HG02840 (cell line): ENCODE data around the gene CCNL2.
A peak's percentile ranks its signal among the peaks of the same experiment; 100 is the strongest.
"Not testable (repeated sequence)": the region's sequence is repeated elsewhere in the genome, so short reads cannot be mapped to it uniquely, and the experiment has no call there.

ENCODE experiments used
- ATAC-seq: cut with Tn5 transposase; IDR thresholded peaks from one replicate; pipeline ENCODE4 v1.9.1; 2021; ENCODE audit warnings: mild to moderate bottlenecking, moderate library complexity, moderate number of reproducible peaks; ENCODE audit not compliant: unreplicated experiment, low FRiP score

Gene CCNL2

DNA sequence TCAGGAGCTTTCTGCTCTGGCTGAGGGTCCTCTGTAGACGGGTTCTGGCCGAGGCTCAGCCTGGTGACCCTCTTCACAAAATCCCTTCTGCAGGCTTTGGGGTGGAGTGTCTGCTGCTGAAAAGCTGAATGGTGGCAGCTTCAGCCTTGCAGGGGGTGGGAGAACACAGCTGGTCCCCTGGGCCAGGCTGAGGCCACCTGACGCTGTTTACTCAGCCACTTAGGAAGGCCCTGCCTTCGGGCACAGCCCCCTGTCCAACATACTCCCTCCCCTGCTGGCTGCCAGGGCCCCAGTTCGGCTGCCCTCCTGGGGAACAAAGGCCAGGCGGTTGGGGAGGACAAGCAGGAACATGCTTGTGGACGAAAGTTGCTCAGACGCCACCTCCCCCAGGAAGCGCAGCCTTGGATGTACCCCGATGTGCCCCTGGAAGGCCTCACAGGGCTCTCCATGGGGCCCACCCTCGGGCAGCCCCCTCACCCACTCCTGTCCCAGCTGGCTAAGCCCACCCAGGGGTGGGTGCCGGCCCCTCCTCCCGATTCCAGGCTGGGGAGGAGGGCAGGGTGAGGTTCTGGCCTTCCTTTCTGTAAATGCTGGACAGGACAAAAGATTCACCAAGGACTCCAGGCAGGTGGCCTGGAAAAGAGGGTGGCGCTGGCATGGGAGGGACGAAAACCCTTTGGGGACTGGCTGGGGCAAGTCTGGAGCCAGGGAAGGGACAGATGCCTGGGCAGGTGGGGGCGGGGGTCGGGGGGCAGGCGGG lies 22.2 kb upstream of the CCNL2 start, which contains the start of gene ANKRD65:
Gene ANKRD65, minus strand, starts transcription at position 130 of the 760 bp plus-strand sequence. CDS start 271 bp downstream, outside the sequence.
- no peak for ATAC-seq

DNA sequence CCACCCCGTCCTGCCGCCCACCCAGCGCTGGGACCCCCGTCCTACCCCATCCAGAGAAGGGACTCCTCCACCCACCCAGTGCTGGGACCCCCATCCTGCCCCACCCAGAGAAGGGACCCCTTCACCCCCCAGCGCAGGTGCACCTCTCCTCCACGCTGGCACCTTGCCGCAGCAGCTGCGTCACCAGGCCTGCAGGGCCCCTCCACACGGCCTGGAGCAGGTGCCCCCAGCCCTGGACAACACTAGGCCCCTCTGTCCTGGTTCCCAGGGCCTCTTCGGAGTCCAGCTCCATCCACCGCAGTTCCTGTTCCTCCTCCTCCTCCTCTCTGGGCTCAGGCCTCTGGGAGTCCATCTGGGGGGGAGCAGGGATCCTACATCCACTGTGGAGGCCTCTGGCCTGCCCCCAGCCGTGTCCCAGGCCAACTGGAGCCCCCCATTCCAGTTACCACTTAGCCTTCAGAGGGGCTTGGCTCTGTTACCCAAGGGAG lies 21.6 kb upstream of the CCNL2 start:
- no peak for ATAC-seq

DNA sequence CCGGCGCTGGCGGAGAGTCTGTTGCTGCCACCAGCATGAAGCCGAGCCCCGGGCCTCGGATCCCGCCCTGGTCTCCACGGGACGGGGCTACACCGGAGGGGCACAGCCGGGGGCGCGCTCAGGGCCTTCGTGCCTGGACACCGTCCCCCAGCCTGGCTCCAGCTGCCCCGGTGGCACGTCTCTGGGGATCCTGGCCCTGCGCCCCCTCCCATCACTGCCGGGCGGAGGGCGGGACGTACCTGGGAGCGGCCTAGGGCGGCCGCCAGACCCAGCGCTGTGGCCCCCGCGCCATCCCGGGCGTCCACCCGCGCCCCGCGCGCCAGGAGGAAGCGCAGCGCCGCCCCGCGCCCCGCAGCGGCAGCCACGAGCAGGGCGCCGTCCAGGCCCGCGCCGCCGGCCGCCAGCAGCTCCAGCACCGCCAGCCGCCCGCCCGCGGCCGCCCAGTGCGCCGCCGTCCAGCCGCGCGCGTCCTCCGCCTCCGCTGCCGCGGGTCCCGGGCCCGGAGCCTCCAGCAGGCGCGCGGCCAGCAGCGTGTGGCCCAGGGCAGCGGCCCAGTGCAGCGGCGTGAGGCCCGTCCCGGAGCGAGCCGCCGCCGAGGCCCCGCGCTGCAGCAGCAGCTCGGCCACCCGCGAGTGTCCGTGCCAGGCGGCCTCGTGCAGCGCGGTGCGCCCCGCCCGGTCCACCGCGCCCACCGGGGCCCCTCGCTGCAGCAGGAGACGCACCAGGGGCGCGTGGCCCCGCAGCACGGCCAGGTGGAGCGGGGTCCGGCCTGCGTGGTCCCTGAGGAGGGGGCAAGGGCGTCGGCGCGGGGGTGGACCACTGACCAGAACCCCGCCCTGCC lies 20.9 kb upstream of the CCNL2 start:
- no peak for ATAC-seq

DNA sequence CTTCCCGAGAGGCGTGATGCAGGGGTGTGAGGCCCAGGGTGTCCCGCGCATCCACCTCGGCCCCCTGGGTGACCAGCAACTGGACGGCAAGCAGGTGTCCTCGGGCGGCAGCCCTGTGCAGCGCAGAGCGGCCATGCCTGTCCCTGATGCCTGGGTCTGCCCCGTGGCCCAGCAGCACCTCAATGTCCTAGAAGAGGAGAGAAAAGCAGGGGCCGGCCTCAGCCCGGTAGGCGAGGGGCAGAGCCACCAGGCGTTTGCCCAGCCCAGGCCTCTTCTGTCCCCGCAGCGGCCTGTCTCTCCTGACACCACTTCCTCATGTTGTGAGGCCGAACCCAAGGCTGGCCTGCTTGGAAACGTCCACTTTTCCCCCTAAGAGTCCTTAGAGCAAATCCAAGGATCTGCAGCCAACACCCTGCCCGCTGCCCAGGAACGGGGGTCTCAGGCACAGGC lies 20.3 kb upstream of the CCNL2 start:
- ATAC-seq = no peak

DNA sequence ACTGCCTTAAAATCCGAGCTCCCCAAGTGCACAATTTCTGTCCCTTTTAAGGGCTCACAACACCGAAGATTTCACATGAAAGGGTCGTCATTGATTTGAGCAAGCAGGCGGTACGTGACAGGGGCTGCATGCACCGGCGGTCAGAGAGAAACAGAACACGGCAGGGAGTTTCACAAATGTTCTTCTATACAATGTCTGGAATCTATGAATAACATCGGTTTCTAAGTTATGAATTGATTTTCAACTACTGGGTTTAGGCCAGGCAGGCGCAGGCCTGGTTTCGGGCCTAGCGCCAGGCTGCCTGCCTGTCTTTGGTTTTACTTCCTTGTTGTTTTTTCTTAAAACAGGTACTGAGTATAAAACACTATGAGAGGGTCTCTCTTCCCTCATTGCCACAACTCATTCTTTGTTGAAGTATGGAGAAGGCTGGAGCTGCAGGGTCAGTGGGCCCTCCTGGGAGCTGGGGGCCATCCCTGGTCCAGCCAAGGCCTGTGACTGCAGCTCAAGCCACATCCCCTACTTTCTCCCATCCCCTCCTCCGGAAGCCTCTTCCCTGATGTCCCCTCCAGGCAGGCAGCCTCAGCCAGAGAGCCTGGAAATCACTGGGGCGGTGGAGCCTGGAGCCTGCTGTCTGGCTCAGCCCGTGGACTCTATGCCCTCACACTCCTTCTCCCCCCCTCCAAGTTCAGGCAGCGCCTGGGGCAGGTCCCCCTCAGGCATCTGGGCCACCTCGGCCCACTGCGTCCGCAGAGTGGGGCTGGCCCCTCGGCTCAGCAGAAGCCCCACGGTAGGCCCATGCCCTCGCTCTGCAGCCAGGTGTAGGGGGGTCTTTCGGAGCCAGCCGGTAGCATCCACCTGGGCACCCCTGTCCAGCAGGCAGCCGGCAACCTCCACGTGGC lies 19.6 kb upstream of the CCNL2 start:
- no peak for ATAC-seq

DNA sequence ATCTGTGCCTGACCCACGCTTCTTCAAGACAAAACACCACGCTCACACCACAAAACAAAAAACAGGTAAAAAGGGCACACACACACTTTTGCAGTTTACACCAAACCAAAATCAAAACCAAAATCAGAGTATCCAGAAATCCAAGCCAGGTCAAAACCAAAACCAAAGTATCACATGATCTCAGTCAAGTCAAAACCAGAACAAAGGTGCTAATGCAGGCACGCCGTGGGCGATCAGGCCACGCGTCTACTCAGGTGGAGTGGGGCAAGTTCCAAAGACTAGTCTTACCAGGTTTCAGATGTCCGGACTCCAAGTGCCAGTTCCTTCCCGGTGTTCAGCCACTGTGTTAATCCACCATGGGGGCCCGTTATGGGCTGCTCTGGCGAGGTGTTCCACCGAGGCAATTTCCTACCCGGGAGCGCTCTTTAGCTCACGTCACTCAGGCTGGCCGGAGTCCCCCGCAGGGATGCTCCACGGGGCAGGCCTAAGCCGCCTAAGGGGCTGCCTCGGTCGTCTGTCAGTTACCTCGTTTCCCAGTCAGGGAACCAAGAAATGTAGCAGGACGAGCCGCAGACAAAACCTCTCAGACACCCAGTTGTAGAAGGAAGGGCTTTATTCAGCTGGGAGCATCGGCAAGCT lies 18.8 kb upstream of the CCNL2 start:
- ATAC-seq = not testable (repeated sequence)

DNA sequence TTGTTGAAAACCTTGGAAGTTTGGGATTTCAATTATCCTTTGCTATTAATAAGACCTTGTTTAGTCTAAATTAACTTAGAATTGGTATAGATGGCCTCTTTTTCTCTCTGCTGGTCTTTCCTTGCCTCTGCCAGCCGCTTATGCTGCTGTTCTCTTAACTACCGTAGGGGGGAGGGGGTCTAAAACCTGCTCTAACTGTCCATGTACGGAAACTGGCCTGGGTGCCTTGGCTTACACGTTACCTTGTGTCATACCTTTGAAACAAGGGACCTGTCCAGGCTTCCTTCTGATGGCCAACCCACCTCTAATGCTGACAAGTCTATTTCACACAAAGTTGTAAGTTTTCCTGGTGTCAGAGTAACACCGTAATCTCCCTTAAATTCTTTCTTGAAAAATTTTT lies 18.3 kb upstream of the CCNL2 start:
- not testable (repeated sequence) for ATAC-seq

DNA sequence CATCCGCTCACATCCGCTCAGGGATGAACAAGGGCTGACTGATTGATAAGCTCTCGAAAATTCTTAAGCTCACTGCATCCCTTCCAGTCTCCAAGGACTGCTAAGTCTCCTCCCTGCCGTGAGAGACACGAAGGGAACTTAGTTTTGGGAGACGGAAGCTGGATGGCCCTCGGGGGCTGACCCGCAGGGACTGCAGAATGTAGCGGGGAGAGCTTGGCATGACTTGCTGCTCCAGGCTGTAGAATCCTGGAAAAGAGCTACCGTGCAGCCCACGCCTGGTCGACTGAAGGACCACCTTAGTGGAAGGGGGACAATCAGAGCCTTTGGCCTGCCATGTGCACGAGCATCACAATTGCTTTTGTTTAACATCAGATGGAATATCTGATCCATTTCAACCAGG lies 16.6 kb upstream of the CCNL2 start:
- no peak for ATAC-seq

DNA sequence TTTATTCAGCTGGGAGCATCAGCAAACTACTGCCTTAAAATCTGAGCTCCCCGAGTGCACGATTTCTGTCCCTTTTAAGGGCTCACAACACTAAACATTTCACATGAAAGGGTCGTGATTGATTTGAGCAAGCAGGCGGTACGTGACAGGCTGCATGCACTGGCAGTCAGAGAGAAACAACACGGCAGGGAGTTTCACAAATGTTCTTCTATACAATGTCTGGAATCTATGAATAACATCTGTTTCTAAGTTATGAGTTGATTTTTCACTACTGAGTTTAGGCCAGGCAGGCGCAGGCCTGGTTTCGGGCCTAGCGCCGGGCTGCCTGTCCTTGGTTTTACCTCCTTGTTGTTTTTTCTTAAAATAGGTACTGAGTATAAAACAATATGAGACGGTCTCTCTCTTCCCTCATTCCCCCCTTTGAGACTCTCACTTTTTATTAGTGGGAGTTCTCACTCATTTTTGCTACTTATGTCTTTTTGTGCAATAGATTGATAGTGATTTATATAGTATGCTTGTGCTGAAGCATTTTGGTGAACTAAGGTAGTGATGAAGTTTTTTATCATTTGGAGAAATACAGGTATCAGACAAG lies 13.3 kb upstream of the CCNL2 start:
- not testable (repeated sequence) for ATAC-seq

DNA sequence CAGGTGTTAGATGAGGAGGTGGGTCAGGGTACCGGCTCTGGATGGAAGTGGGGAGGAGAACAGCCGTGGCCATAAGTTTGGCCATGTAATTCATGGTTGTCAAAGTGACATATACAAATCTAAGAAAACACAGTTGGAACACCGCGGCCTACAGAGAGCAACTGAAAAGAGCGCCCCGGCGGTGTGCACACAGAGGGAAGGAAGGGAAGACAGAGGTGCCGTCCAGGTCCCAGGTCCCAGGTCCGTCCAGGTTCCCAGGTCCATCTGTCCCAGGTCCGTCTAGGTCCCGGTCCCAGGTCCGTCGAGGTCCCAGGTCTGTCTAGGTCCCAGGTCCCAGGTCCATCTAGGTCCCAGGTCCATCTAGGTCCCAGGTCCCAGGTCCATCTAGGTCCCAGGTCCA lies 12.5 kb upstream of the CCNL2 start:
- ATAC-seq = no peak

DNA sequence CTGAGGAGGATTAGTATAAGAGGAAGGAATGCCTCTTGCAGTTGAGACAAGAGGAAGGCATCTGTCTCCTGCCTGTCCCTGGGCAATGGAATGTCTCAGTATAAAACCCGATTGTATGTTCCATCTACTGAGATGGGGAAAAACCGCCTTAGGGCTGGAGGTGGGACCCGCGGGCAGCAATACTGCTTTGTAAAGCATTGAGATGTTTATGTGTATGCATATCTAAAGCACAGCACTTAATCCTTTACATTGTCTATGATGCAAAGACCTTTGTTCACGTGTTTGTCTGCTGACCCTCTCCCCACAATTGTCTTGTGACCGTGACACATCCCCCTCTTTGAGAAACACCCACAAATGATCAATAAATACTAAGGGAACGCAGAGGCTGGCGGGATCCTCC lies 11.1 kb upstream of the CCNL2 start:
- not testable (repeated sequence) for ATAC-seq

DNA sequence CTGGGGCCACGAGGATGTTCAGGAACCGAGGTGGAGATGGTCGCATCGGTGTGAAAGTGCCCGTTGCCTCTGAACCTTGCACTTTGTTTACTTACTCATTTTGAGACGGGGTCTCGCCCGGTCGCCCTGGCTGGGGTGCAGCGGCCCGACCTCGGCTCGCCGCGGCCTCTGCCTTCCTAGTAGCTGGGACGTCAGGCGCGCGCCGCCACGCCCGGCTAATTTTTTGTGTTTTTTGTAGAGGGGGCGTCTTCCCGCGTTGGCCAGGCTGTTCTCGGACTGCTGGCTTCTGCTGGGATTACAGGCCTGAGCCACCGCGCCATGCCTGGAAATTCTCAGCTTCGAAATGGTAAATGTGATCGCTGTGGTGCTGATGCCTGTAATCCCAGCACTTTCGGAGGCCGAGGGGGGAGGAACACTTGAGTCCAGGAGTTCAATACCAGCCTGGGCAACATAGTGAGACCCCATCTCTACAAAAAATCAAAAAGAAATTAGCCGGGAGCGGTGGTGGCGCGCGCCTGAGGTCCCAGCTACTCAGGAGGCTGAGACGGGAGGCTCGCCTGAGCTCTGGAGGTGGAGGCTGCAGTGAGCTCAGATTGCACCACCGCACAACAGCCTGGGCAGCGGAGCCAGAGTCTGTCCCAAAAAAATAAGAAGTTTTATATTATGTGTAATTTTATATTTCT lies 8.6 kb upstream of the CCNL2 start:
- peak; percentile 30 for ATAC-seq

DNA sequence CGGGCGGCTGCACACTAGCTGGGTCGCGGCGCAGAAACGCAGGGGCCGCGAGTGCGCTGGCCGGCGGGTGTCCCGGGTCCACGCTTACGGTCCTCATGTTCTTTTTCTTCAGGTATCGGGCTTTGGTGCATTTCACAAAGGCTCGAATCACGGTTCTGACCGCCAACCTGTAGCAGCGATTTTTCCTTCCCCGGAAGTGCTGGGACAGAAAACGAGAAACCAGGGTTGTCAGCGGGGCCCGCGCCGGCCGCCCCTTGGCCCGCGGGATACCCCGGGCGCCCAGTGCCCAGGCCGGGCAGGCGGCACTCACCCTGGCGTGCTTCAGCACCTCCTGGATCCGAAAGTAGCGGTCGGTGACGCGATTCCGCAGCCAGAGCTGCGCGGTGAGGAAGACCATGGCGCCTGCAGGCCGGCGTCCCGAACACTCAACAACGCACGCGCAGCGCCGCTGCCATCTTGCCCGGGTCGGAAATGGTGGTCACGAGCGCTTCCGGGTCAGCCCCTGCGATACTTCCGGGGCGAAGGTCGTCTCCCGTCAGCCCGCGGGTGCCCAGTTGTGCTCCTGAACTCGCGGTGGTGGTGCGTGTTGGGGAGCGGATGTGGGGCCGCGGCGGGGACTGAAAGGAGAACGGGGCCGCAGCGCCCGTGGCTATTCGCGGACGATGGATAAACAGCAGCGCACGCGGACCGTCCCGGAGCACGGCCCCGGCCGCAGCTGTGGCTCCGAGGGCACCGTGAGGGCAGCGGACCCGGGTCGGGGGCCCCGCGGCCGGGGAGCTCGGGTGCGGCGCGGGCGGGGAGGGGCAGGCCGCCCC lies 7.9 kb upstream of the CCNL2 start, which contains the start of gene MRPL20:
Gene MRPL20, minus strand, starts transcription at position 473 of the 815 bp plus-strand sequence. Its CDS starts 76 bp downstream, at position 397.
- ATAC-seq = peak; percentile 93

DNA sequence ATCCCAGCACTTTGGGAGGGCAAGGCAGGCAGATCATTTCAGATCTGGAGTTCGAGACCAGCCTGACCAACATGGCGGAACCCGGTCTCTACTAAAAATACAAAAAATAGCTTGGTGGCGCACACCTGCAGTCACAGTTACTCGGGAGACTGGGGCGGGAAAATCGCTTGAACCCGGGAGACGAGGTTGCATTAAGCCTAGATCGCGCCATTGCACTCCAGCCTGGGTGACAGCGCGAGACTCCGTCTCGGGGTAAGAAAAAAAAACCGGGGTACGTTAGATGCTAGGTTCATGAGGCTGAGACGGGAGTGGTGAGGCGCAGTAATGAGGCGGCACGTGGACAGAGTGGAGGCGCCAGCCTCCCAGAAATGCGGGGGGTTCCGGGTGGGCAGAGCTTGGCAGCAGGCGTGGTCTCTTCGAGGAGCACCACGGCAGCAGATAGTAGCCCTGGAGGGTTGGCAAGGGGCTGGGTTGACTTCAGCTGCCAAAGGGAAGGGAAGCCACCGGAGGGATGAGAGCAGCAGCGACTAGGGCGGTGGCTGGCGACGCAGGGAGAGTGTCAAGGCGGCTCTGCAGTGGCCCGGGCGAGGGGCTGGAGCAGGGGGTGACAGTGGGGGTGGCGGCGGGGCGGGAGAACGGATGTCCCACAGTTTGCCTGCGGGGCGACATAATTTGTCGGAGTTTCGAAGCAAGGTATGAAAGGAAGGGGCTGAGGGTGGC lies 7.1 kb upstream of the CCNL2 start:
- no peak for ATAC-seq

DNA sequence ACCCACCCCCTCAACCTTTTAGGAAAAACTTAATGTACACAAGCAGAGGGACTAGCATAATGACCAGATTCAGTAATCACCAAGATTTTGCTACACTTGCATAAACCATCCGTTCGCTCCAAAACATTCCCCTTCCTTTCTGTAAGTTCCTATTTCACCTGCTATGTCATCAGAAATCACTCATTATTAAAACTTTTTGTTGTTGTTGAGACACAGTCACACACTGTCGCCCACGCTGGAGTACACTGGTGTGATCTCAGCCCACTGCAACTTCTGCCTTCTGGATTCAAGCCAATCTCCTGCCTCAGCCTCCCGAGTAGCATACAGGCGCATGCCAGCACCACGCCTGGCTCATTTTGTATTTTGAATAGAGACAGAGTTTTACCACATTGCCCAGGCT lies 4.5 kb upstream of the CCNL2 start:
- ATAC-seq = no peak

DNA sequence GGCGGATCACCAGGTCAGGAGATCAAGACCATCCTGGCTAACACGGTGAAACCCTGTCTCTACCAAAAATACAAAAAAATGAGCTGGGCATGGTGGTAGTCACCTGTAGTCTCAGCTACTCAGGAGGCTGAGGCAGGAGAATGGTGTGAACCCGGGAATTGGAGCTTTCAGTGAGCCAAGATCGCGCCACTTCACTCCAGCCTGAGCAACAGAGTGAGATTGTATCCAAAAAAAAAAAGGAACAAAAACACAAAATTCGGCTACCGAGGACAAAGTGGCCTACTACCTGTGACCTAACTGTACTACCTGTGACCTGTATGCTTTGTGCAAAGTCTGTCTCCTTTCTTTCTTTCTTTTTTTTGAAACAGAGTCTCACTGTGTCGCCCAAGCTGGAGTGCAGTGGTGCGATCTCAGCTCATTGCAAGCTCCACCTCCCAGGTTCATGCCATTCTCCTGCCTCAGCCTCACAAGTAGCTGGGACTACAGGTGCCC lies 3.8 kb upstream of the CCNL2 start:
- not testable (repeated sequence) for ATAC-seq
